GM18867 (cell line): ENCODE results near the gene GDPD5.

Source experiments
- ATAC-seq: cut with Tn5 transposase; IDR thresholded peaks from one replicate; pipeline ENCODE4 v1.9.1; 2021; ENCODE audit warnings: mild to moderate bottlenecking, moderate library complexity; ENCODE audit not compliant: unreplicated experiment

GDPD5 gene

DNA sequence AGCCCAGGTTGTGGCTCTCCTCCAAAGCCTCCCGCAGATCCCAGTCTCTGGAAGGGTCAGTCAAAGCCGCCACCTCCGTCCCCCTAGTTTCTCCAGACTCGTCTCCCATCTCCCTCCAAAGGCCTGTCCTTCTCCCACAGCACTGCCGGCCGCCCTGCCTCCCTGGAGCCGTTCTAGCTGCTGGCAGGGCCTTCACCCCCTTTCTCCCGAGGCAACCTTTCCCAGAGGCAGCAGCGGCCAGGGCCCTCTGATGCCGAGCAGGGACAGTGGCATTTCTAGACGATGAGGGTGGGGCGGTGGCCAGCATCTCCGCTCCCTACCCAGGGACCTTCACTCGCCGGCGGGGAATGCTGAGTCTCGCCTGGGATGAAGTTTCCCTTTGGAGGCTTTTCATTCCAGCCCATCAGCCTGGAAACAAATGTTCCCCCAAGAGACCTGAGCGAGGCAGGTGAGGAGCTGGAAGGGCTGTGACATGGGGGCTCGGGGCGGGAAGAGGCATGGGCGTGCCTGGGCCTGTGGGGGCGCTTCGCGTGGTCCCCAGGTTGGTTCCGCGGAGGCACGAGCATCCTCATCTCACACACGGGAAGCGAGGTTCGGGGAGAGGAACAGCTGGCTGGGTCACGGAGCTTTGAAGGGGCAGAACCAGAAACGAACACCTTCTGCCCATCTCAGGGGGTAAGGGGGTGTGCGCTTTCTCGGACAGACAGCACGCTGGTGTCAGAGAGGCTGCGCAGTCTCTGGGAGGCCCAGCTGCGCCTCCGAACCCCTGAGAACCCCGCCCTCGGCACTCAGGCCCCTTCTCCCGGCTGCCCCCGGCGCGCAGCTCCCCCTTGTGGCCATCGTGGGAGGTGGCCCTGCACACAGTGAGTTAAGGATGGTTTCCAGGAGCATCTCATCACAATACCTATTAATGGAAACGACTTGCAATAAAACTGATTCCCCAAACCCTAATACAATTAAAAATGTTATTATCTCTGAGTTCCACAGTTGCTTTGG, 74.6 kb downstream of the GDPD5 start:
- ATAC-seq, result no peak

GRCh38 chr11:75450236-75450635, 75.5 kb downstream of the GDPD5 start:
- no peak for ATAC-seq

DNA sequence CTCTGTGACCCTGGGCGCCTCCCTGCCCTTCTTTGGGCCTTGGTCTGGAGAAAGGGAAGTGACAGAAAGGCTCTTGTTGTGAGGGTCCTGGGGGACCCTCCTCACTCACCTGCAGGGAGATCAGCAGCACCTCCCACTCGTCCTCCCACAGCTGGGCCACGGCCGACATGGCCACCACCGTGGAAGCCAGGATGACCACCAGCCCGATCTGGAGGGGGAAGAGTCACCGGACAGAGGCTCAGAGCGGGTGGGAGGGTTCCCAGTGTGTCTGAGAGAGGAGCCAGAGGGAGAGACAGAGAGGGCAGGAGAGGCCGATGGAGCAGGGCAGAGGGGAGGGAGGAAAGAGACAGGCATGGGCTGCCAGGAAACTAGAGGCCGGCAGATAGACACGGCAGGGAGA, 76.0 kb downstream of the GDPD5 start:
- no peak for ATAC-seq

GRCh38 chr11:75449271-75449670, 76.5 kb downstream of the GDPD5 start:
- no peak for ATAC-seq

GRCh38 chr11:75447415-75447814, 78.3 kb downstream of the GDPD5 start:
- ATAC-seq, result no peak

DNA sequence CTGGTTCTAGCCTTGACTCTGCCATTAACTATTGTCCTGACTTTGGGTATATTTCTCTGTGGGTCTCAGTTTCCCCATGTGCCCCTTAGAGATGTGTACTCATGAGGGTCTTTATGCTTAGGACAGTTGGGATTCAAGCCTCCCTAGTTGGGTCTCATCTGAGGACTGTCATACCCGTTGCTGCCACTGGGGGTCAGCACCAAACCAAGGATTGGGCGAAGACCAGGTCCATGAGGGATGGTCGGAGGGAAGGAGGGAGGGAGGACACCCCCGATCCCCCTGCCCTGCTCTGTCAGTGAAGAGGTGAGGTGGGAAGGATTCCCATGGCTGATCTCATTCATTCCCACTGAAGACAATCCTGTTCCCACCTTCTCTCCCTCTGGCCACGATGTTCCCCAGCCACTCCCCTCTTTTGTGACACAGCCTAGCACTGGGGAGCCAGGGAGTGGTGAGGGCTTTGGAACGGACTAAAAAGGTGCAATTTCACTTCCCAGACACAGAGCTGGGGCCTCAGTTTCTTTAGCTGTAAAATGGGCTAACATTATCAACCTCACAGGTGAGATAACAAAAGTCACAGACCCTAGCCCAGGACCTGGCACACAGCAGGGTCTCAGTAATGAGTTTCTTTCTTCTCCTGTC, 80.3 kb downstream of the GDPD5 start:
- ATAC-seq, result no peak

DNA sequence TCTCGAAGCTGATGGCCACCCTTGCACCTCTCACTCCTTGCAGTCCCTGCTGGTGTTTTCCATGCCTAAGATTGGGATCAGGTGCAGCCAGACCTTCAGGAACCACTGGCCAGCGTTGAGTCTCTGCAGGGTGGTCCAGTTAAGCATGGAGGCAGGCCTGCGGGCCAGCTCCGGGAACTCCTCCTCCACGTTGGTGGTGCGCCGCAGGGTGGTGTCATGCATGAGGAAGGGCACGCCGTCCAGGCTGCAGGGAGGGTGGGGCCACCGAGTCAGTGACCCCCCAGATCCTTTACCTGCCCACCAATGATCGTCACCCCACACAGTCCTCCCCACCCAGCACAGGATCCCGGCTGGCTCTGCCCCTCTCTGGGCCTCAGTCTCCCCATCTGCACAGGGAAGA, 82.7 kb downstream of the GDPD5 start:
- no peak for ATAC-seq

DNA sequence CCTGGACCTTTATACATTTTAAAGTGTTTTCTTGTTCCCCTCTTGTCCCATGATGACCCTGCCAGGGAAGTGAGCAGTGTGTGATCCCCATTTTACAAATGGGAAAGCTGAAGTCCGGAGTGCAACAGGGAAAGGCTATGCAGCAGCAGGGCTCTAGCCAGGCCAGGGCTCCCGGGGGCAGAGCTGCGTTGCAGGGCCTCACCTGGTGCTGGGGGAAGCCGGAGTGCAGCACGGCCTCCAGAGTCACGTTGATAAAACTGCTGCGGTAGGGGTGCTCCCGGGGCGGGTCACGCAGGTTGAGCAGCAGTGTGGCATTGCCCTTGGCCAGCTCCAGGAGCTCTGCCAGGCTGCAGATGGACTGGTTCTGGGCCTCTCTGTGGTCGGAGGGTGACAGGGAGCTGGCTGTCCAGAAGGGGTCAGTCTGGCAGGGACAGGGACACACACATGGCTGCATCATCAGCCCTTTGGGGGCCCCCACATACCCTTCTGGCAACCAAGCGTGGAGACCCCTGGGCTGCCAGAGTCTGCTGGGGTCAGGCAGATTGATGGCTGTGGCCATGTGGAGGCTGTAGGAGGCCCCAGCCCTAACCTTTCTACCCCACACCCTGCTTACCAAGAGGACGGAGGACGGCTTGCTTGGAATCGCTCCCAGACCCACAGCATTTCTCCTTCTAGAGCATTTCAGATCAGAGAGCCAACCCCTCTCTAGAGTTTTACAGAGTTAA, 83.4 kb downstream of the GDPD5 start:
- no peak for ATAC-seq

GRCh38 chr11:75441804-75442132, 84.0 kb downstream of the GDPD5 start:
- ATAC-seq, result no peak

GRCh38 chr11:75440960-75441803, 84.6 kb downstream of the GDPD5 start:
- ATAC-seq, result no peak

- ATAC-seq, result no peak
Observed at GRCh38 chr11:75439495-75440120, 86.1 kb downstream of the GDPD5 start.

GRCh38 chr11:75439026-75439425, 86.7 kb downstream of the GDPD5 start:
- no peak for ATAC-seq

DNA sequence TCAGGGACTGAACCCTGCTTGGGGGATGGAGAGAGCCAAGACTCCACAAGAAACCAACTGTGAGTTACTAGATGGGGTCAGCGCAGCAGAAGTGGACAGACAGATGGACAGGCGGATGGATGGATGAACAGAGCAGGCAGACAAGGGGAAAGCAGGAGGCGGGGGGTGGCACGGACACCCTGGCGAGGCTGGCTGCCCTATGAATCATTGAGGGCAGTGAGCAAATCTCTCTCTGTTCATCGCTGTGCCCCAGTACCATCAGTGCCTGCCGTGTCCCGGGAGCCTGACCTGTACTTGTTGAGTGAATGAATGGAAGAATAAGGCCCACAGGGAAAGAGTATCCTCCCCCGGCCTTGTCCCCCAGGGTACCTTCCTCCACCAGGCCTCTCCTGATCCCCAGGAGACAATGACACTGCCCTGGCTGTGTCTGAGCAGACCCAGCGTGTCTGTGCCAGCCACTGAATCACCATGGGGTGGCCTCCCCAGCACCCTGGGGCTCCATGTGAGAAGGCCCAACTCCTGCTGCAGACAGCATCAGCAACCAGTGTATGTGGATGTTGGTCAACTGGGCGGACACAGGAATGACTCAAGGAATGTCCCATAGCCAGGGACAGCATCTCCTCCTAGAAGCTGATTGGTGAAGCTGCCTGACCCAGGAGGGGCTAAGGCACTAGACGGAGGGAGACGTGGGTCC, 87.6 kb downstream of the GDPD5 start:
- no peak for ATAC-seq

DNA sequence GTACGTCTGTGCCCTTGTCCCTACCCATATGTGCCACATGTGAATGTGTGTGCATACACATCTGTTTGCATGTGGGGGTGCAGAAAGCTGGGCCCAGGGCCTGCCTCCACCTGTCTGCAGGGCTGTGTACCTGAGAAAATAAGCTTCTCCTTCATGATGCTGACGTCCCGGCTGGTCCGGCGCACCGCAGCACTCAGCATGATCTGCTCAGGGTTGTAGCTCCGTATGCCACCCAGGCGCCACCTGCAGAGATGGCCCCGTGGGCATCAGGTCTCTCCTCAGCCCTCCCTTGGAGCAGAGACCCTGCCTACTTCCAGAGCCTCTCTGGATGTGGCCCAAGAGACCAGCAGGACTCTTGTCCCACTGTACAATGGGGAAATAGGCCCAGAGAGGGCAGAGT, 88.9 kb downstream of the GDPD5 start:
- no peak for ATAC-seq

- no peak for ATAC-seq
Observed at GRCh38 chr11:75435571-75435925, 90.2 kb downstream of the GDPD5 start.

GRCh38 chr11:75434886-75435570, 90.7 kb downstream of the GDPD5 start:
- ATAC-seq, result no peak

GRCh38 chr11:75434051-75434450, 91.7 kb downstream of the GDPD5 start:
- ATAC-seq, result no peak

- no peak for ATAC-seq
Observed at GRCh38 chr11:75433443-75433842, 92.3 kb downstream of the GDPD5 start.

GRCh38 chr11:75432911-75433321, 92.8 kb downstream of the GDPD5 start, which contains the start of gene KLHL35:
Gene KLHL35 (minus strand): TSS chr11:75433203. CDS start chr11:75430629, 2,574 bp downstream.
- ATAC-seq, result no peak
